Endothelial cell of umbilical vein (primary cell): ENCODE data around the gene NR2F6. TPM values are rescaled to one million over a fixed set of nuclear protein-coding genes. Genes with fewer than 3 reads are reported as not detected.

ENCODE experiments used
- BruUV-seq: library from RNA; stranded (reverse); fragments of 400-500 nt; replicated peaks from 2 replicates; lab custom pipeline; 2021; lab: Mats Ljungman, UMichigan
- CTCF ChIA-PET: fragments of 300-600, 350-600 bp; sonication (Branson Sonifier 250); formaldehyde crosslinking; loops from one replicate; lab custom pipeline; 2021; ENCODE audit warnings: antibody characterized with exemption, inconsistent platforms; lab: Charles Lee
- POLR2A ChIA-PET: fragments of 300-600, 350-600 bp; sonication (Branson Sonifier 250); formaldehyde crosslinking; loops from one replicate; lab custom pipeline; 2021; ENCODE audit warnings: antibody characterized with exemption, inconsistent platforms; lab: Charles Lee
- DNase-seq: peaks from one replicate; pipeline ENCODE4 v3.0.0-alpha.2; 2011; ENCODE audit warnings: low read depth, low spot score
- FAIRE-seq: peaks from 2 replicates; lab custom pipeline; 2011; peaks lifted over from hg19 to GRCh38; lab: Jason Lieb, UNC
- H2AFZ ChIP-seq: 2 replicates; pipeline ENCODE4 v1.6.0; 2012; ENCODE audit warnings: low read depth, low read length, control low read depth, inconsistent platforms
- H3K27ac ChIP-seq: 2 replicates; pipeline ENCODE4 v1.5.1; 2011; ENCODE audit warnings: low read depth, mild to moderate bottlenecking, control low read depth, low read length, moderate library complexity; ENCODE audit not compliant: insufficient read depth
- H3K27me3 ChIP-seq, 2 experiments: 2 replicates each; pipeline versions ENCODE4 v1.6.0 to v1.6.1; 2011; ENCODE audit warnings: low read length in 2 of 2, mixed read lengths in 1 of 2; ENCODE audit not compliant: control insufficient read depth in 2 of 2, insufficient read depth in 2 of 2
- H3K36me3 ChIP-seq, 2 experiments: 2 replicates in 1 of 2; 3 replicates in 1 of 2; pipeline ENCODE4 v1.5.1; 2011; ENCODE audit warnings: low read length in 2 of 2, mild to moderate bottlenecking in 1 of 2, moderate library complexity in 1 of 2; ENCODE audit not compliant: control insufficient read depth in 2 of 2, insufficient read depth in 2 of 2; ENCODE audit errors: extremely low read depth in 1 of 2
- H3K4me1 ChIP-seq: 3 replicates; pipeline ENCODE4 v1.5.1; 2011; ENCODE audit warnings: mild to moderate bottlenecking, low read length; ENCODE audit not compliant: control insufficient read depth, insufficient read depth; ENCODE audit errors: extremely low read depth
- H3K4me2 ChIP-seq: 2 replicates; pipeline ENCODE4 v1.6.1; 2011; ENCODE audit warnings: low read length, control low read depth, mixed read lengths; ENCODE audit not compliant: insufficient read depth
- H3K4me3 ChIP-seq, 3 experiments: fragments of 200-600 bp in 1 of 3; sonication (generic), shearing (Covaris generic) in 1 of 3; replicated peaks in 1 of 3; 2 replicates each; pipeline ENCODE4 v1.5.1; 2011 to 2016; ENCODE audit warnings: control low read depth in 3 of 3, low read length in 3 of 3, mild to moderate bottlenecking in 2 of 3, inconsistent platforms in 1 of 3, low read depth in 1 of 3, moderate library complexity in 1 of 3; ENCODE audit not compliant: insufficient read depth in 1 of 3
- H3K79me2 ChIP-seq: 2 replicates; pipeline ENCODE4 v1.6.0; 2012; ENCODE audit warnings: low read length, inconsistent platforms; ENCODE audit not compliant: control insufficient read depth, insufficient read depth
- H3K9ac ChIP-seq: replicated peaks from 2 replicates; pipeline ENCODE3; 2011; ENCODE audit warnings: low read length, control low read depth; ENCODE audit not compliant: insufficient read depth; ENCODE audit errors: extremely low read depth
- H3K9me1 ChIP-seq: replicated peaks from 3 replicates; pipeline ENCODE4 v1.6.0; 2011; ENCODE audit warnings: mild to moderate bottlenecking, low read length; ENCODE audit not compliant: control insufficient read depth, insufficient read depth; ENCODE audit errors: extremely low read depth
- H3K9me3 ChIP-seq: replicated peaks from 2 replicates; pipeline ENCODE4 v1.5.1; 2012; ENCODE audit warnings: low read length, inconsistent platforms; ENCODE audit not compliant: control insufficient read depth, insufficient read depth
- H4K20me1 ChIP-seq: replicated peaks from 2 replicates; pipeline ENCODE3; 2011; ENCODE audit warnings: mild to moderate bottlenecking, low read length; ENCODE audit not compliant: control insufficient read depth, insufficient read depth; ENCODE audit errors: extremely low read depth
- EZH2 ChIP-seq: IDR thresholded peaks from 2 replicates; pipeline ENCODE4 v1.6.1; 2012; ENCODE audit warnings: borderline replicate concordance, low read depth, mild to moderate bottlenecking, moderate library complexity, low read length, inconsistent platforms; ENCODE audit not compliant: severe bottlenecking
- FOS ChIP-seq: IDR thresholded peaks from 2 replicates; pipeline ENCODE4 v1.6.1; 2011; ENCODE audit warnings: mild to moderate bottlenecking, low read length, moderate library complexity, borderline replicate concordance; ENCODE audit not compliant: insufficient read depth
- GATA2 ChIP-seq: IDR thresholded peaks from 2 replicates; pipeline ENCODE4 v1.7.0; 2011; ENCODE audit warnings: low read depth, mild to moderate bottlenecking, moderate library complexity, mixed read lengths, low read length; ENCODE audit not compliant: insufficient read length, insufficient read depth
- JUN ChIP-seq: IDR thresholded peaks from 2 replicates; pipeline ENCODE4 v1.6.1; 2011; ENCODE audit warnings: borderline replicate concordance, low read depth; ENCODE audit not compliant: insufficient read length, insufficient read depth
- MYC ChIP-seq: IDR thresholded peaks from one replicate; pipeline ENCODE4 v1.6.1; 2011; ENCODE audit warnings: mild to moderate bottlenecking, low read depth, low read length
- POLR2A ChIP-seq: IDR thresholded peaks from 2 replicates; pipeline ENCODE4 v1.6.1; 2012; ENCODE audit warnings: low read depth, mild to moderate bottlenecking, control low read depth, low read length
- POLR2AphosphoS5 ChIP-seq: IDR thresholded peaks from 2 replicates; pipeline ENCODE4 v1.6.1; 2012; ENCODE audit warnings: low read depth, mild to moderate bottlenecking, control low read depth, low read length, moderate library complexity; ENCODE audit not compliant: insufficient read depth
- dilution Hi-C: fragments of 300-500 bp; cut with MboI; formaldehyde crosslinking; loops from one replicate; pipeline ENCODE4 v1.15.0; 2019; ENCODE audit warnings: low sequenced_read_pairs; ENCODE audit not compliant: extremely low pct_ligation_motif_present
- intact Hi-C: fragments of 100-400 bp; cut with micrococcal nuclease; formaldehyde crosslinking; loops from one replicate; pipeline ENCODE4 v1.10.0; 2022
- polyA plus RNA-seq, 4 experiments: library from polyadenylated mRNA; depleted of rRNA in 3 of 4; stranded (reverse) in 3 of 4; unstranded in 1 of 4; fragments of >200 nt; gene quantifications; 2 replicates each; pipeline versions ENCODE4 v1.2.1 to v1.2.3, GENCODE V29; 2011 to 2012; ENCODE audit warnings: missing spikeins in 1 of 4
- total RNA-seq: library from RNA; stranded (reverse); gene quantifications from 2 replicates; pipeline ENCODE4 v1.2.3, GENCODE V29; 2021
- TF ChIP-seq, protein P1 (sequence below): IDR thresholded peaks from 2 replicates; pipeline ENCODE4 v1.6.1; 2011; ENCODE audit not compliant: insufficient read depth, insufficient read length
- TF ChIP-seq, protein P2 (sequence below), 2 donors: IDR thresholded peaks; 1 replicate in 1 of 2; 2 replicates in 1 of 2; pipeline ENCODE4 v1.5.1; 2011; ENCODE audit warnings: low read length in 2 of 2, mild to moderate bottlenecking in 2 of 2, moderate library complexity in 2 of 2, control low read depth in 1 of 2, inconsistent platforms in 1 of 2, low read depth in 1 of 2; ENCODE audit not compliant: insufficient read depth in 1 of 2; ENCODE audit errors: extremely low read depth in 1 of 2

NR2F6 gene
- total and polyA plus RNA-seq, 2 donors (not counting 3 experiments of a cell fraction or from before 2014, with no cell fraction given) = 36.1 to 38.9 TPM

DNA sequence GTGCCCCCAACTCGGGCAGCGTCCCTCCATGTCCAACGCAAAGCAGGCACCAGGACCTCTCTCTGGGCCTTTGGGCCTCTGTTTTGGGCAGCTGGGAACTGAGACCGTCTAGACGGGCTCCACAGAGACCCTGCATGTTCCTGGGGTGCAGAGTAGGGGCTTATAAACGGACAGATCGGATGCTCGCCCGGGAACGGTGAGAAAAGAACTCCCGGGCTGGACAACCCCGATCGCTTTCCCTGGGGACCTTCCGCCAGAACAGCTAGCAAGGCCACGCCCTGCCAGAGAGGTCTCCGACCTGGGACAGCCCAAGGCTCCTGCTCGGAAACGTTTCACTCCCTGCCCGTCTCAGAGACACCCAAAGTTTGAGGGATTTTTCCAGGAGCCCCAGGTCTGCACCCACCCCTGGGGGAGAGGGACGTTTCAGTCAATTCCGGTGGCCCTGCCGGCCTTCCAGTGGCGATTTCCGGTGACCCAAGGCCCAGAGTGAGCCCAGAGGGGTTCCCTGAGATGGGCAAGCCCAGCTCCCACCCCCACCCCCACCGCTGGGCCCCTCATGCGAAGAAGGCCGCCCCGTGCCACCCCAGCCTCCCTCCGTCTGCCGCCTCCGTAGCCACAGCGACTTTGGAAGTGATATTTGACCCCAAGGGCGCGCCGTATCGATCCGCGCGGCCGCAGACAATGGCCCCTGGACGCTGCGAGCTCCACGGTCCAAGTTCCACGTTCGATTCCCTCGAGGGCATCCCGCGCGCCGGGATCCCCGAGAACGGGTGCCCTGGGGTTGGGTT lies 1.7 kb downstream of the NR2F6 start:
- H3K79me2 ChIP-seq = peaks cover 27% of the 10 kb centered on the region
- no peaks in the 10 kb centered on the region for H4K20me1 ChIP-seq
- no peaks in the 10 kb centered on the region for H3K36me3 ChIP-seq
- H3K9me3 ChIP-seq = no peaks in the 10 kb centered on the region
- H3K4me1 ChIP-seq = peaks cover 21% of the 10 kb centered on the region
- peak overlapping the region; percentile 65 to 84 (median 74) for H3K4me3 ChIP-seq
- dilution Hi-C loops = no loop called here
- no peak overlapping the region for H3K27ac ChIP-seq
- H3K9ac ChIP-seq = peak overlapping the region; percentile 51
- DNase-seq (no peak), FAIRE-seq (peak; percentile 90)
- H3K4me2 ChIP-seq = peak overlapping the region; percentile 81
- no peaks in the 10 kb centered on the region for H3K9me1 ChIP-seq
- intact Hi-C loops = no loop called here
- TF ChIP-seq POLR2AphosphoS5 (no peak), JUN (no peak), POLR2A (no peak), GATA2 (no peak), MYC (no peak), EZH2 (no peak), FOS (no peak)
- TF ChIP-seq, protein P1, sequence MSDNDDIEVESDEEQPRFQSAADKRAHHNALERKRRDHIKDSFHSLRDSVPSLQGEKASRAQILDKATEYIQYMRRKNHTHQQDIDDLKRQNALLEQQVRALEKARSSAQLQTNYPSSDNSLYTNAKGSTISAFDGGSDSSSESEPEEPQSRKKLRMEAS = no peak
- TF ChIP-seq, protein P2, sequence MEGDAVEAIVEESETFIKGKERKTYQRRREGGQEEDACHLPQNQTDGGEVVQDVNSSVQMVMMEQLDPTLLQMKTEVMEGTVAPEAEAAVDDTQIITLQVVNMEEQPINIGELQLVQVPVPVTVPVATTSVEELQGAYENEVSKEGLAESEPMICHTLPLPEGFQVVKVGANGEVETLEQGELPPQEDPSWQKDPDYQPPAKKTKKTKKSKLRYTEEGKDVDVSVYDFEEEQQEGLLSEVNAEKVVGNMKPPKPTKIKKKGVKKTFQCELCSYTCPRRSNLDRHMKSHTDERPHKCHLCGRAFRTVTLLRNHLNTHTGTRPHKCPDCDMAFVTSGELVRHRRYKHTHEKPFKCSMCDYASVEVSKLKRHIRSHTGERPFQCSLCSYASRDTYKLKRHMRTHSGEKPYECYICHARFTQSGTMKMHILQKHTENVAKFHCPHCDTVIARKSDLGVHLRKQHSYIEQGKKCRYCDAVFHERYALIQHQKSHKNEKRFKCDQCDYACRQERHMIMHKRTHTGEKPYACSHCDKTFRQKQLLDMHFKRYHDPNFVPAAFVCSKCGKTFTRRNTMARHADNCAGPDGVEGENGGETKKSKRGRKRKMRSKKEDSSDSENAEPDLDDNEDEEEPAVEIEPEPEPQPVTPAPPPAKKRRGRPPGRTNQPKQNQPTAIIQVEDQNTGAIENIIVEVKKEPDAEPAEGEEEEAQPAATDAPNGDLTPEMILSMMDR (IDR thresholded peaks at IDR 0.05; ENCODE audit: extremely low read depth in 1 of 2, insufficient read depth in 1 of 2, low read depth in 1 of 2, low read length in 2 of 2) = no peak
- POLR2A ChIA-PET = no interaction called here
- CTCF ChIA-PET = interaction anchor here (1.8 kb wide), 1 partner anchor 9 kb away, joined by 13 read pairs; no protein-coding TSS in a partner anchor
- peak overlapping the region; percentile 25 for H2AFZ ChIP-seq
- no TSS peak for BruUV-seq
- H3K27me3 ChIP-seq = no peaks in the 10 kb centered on the region
